OCI-LY1 (cell line): ENCODE data around the gene SDHD.

ENCODE experiments used
- H2AFZ ChIP-seq: fragments of 200-600 bp; sonication (generic), shearing (Covaris generic); 2 replicates; pipeline ENCODE4 v1.6.0; 2014; ENCODE audit warnings: antibody characterized with exemption, mild to moderate bottlenecking, low read length
- H3F3A ChIP-seq: fragments of 200-600 bp; sonication (generic), shearing (Covaris generic); 2 replicates; pipeline ENCODE4 v1.6.0; 2014; ENCODE audit warnings: mild to moderate bottlenecking, antibody characterized with exemption, low read length, moderate library complexity; ENCODE audit not compliant: insufficient read depth
- H3K27ac ChIP-seq: fragments of 200-600 bp; sonication (generic); 2 replicates; pipeline ENCODE4 v1.5.1; 2014; ENCODE audit warnings: low read length, mixed run types, mild to moderate bottlenecking, low read depth; ENCODE audit not compliant: poor library complexity, severe bottlenecking
- H3K27me3 ChIP-seq: fragments of 200-600 bp; sonication (generic); 2 replicates; pipeline ENCODE4 v1.6.0; 2014; ENCODE audit warnings: antibody characterized with exemption, mild to moderate bottlenecking, low read length, moderate library complexity; ENCODE audit not compliant: insufficient read depth
- H3K36me3 ChIP-seq: fragments of 200-600 bp; sonication (generic); 2 replicates; pipeline ENCODE4 v1.6.1; 2014; ENCODE audit warnings: mild to moderate bottlenecking, antibody characterized with exemption, low read length, moderate library complexity, mixed read lengths; ENCODE audit not compliant: insufficient read depth
- H3K4me1 ChIP-seq: fragments of 200-600 bp; sonication (generic); 2 replicates; pipeline ENCODE4 v1.5.1; 2014; ENCODE audit warnings: mild to moderate bottlenecking, low read length, moderate library complexity; ENCODE audit not compliant: insufficient read depth, severe bottlenecking
- H3K4me2 ChIP-seq: fragments of 200-600 bp; sonication (generic), shearing (Covaris generic); 2 replicates; pipeline ENCODE4 v1.6.1; 2014; ENCODE audit warnings: low read length
- H3K4me3 ChIP-seq: fragments of 200-600 bp; sonication (generic); 2 replicates; pipeline ENCODE4 v1.5.1; 2014; ENCODE audit warnings: low read length, low read depth, mild to moderate bottlenecking, mixed read lengths; ENCODE audit not compliant: poor library complexity, severe bottlenecking
- H3K79me2 ChIP-seq: fragments of 200-600 bp; shearing (Covaris generic); 2 replicates; pipeline ENCODE4 v1.6.1; 2016; ENCODE audit warnings: mixed run types, low read length, mixed read lengths; ENCODE audit not compliant: insufficient read depth
- H3K9ac ChIP-seq: fragments of 200-600 bp; sonication (generic), shearing (Covaris generic); 2 replicates; pipeline ENCODE4 v1.6.1; 2014; ENCODE audit warnings: mild to moderate bottlenecking, low read length, mixed read lengths
- H3K9me2 ChIP-seq: fragments of 200-600 bp; sonication (generic), shearing (Covaris generic); 2 replicates; pipeline ENCODE4 v1.6.1; 2014; ENCODE audit warnings: low read depth, mild to moderate bottlenecking, low read length, mixed read lengths
- H3K9me3 ChIP-seq: fragments of 200-600 bp; shearing (Covaris generic); 2 replicates; pipeline ENCODE4 v1.6.1; 2014; ENCODE audit warnings: low read length, mixed read lengths
- H4K20me1 ChIP-seq: fragments of 200-600 bp; sonication (generic), shearing (Covaris generic); 2 replicates; pipeline ENCODE4 v1.6.0; 2016; ENCODE audit warnings: mild to moderate bottlenecking, low read length; ENCODE audit not compliant: insufficient read depth
- CTCF ChIP-seq: fragments of 200-600 bp; sonication (generic), shearing (Covaris generic); IDR thresholded peaks from 2 replicates; pipeline ENCODE4 v1.5.1; 2017; ENCODE audit warnings: mild to moderate bottlenecking, antibody characterized with exemption, low read length, moderate library complexity, mixed read lengths
- EZH2 ChIP-seq: fragments of 200-600 bp; sonication (generic), shearing (Covaris generic); IDR thresholded peaks from 2 replicates; pipeline ENCODE4 v1.8.0; 2017; ENCODE audit warnings: borderline replicate concordance, mixed run types, mild to moderate bottlenecking, antibody characterized with exemption, low read length, moderate library complexity, mixed read lengths

Gene SDHD

GRCh38 chr11:112132737-112133136, 46.1 kb downstream of the SDHD start:
- H3K9me3 ChIP-seq: no peaks in the 10 kb centered on the region
- no peaks in the 10 kb centered on the region for H3K9me2 ChIP-seq
- no peak overlapping the region for H3K4me2 ChIP-seq
- H3K9ac ChIP-seq: no peak overlapping the region
- no peaks in the 10 kb centered on the region for H3K4me1 ChIP-seq
- no peaks in the 10 kb centered on the region for H4K20me1 ChIP-seq
- H3K36me3 ChIP-seq: no peaks in the 10 kb centered on the region
- no peak for TF ChIP-seq EZH2
- TF ChIP-seq CTCF: no peak
- no peak overlapping the region for H3K4me3 ChIP-seq
- no peaks in the 10 kb centered on the region for H3F3A ChIP-seq
- H3K27ac ChIP-seq: no peak overlapping the region
- no peaks in the 10 kb centered on the region for H3K27me3 ChIP-seq
- no peaks in the 10 kb centered on the region for H3K79me2 ChIP-seq
- H2AFZ ChIP-seq: no peak overlapping the region

- no peaks in the 10 kb centered on the region for H3K36me3 ChIP-seq
These were observed 47.8 kb downstream of the SDHD start for GRCh38 chr11:112134473-112134872.

GRCh38 chr11:112143597-112143996, 56.9 kb downstream of the SDHD start:
- no peaks in the 10 kb centered on the region for H3K4me1 ChIP-seq
- H3K4me2 ChIP-seq: no peak overlapping the region
- H3K36me3 ChIP-seq: no peaks in the 10 kb centered on the region; the same call in 1 of the 2 replicates
- no peaks in the 10 kb centered on the region for H3K9me2 ChIP-seq
- H3K27ac ChIP-seq: no peak overlapping the region
- no peaks in the 10 kb centered on the region for H3F3A ChIP-seq
- H3K9me3 ChIP-seq: peaks cover 4% of the 10 kb centered on the region
- H3K4me3 ChIP-seq: no peak overlapping the region
- no peaks in the 10 kb centered on the region for H4K20me1 ChIP-seq
- H3K27me3 ChIP-seq: no peaks in the 10 kb centered on the region
- H3K79me2 ChIP-seq: no peaks in the 10 kb centered on the region
- no peak overlapping the region for H2AFZ ChIP-seq
- no peak overlapping the region for H3K9ac ChIP-seq
- TF ChIP-seq EZH2: no peak
- no peak for TF ChIP-seq CTCF

More at GRCh38 chr11:112134473-112134872, 47.8 kb downstream of the SDHD start:
- Histone ChIP-seq H3F3A (no peaks in the 10 kb centered on the region), H3K9me2 (no peaks in the 10 kb centered on the region), H2AFZ (no peak overlapping the region), H3K4me2 (no peak overlapping the region), H3K27ac (no peak overlapping the region), H3K27me3 (no peaks in the 10 kb centered on the region), H4K20me1 (no peaks in the 10 kb centered on the region), H3K4me1 (no peaks in the 10 kb centered on the region), H3K79me2 (no peaks in the 10 kb centered on the region), H3K9ac (no peak overlapping the region), H3K4me3 (no peak overlapping the region), H3K9me3 (no peaks in the 10 kb centered on the region)
- TF ChIP-seq EZH2 (no peak), CTCF (no peak)
